NOMO-1 (cell line): Measurements from ENCODE around the gene P4HB.
A peak's percentile ranks its signal among the peaks of the same experiment; 100 is the strongest.

Experiments
- DNase-seq, 2 experiments: peaks; one replicate each; lab custom pipeline; 2025; ENCODE audit not compliant: unreplicated experiment in 2 of 2; lab: John Stamatoyannopoulos, UW

Gene P4HB

GRCh38 chr17:81794509-81794908 lies 65.8 kb downstream of the P4HB start:
- peak in 1 of 2 experiments; percentile 14 for DNase-seq

DNA sequence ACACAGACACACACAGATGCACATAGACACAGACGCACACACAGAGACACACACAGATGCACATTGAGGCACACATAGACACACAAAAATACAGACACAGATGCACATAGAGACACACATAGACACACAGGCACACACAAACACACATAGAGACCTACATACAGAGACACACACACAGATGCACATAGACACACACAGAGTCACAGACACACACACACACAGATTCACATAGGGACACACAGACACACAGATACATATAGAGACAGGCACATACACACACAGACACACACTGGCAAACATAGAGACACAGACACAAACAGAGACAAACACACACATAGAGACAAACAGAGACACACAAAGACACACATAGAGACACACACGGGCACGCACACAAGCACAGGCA lies 66.3 kb downstream of the P4HB start:
- DNase-seq: no peak
